ENCODE measurements around the gene LPAR3. TPM values are rescaled to one million over a fixed set of nuclear protein-coding genes. Genes with fewer than 3 reads are reported as not detected.
A peak's percentile ranks its signal among the peaks of the same experiment; 100 is the strongest.

LPAR3 gene
- total RNA-seq, 1 donor from 2014 or later = 16.2 TPM

- TF ChIP-seq, protein P1, sequence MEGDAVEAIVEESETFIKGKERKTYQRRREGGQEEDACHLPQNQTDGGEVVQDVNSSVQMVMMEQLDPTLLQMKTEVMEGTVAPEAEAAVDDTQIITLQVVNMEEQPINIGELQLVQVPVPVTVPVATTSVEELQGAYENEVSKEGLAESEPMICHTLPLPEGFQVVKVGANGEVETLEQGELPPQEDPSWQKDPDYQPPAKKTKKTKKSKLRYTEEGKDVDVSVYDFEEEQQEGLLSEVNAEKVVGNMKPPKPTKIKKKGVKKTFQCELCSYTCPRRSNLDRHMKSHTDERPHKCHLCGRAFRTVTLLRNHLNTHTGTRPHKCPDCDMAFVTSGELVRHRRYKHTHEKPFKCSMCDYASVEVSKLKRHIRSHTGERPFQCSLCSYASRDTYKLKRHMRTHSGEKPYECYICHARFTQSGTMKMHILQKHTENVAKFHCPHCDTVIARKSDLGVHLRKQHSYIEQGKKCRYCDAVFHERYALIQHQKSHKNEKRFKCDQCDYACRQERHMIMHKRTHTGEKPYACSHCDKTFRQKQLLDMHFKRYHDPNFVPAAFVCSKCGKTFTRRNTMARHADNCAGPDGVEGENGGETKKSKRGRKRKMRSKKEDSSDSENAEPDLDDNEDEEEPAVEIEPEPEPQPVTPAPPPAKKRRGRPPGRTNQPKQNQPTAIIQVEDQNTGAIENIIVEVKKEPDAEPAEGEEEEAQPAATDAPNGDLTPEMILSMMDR (IDR thresholded peaks at IDR 0.05; ENCODE audit: borderline replicate concordance) = no peak
Observed at GRCh38 chr1:84795966-84796600, 96.9 kb downstream of the LPAR3 start.

DNA sequence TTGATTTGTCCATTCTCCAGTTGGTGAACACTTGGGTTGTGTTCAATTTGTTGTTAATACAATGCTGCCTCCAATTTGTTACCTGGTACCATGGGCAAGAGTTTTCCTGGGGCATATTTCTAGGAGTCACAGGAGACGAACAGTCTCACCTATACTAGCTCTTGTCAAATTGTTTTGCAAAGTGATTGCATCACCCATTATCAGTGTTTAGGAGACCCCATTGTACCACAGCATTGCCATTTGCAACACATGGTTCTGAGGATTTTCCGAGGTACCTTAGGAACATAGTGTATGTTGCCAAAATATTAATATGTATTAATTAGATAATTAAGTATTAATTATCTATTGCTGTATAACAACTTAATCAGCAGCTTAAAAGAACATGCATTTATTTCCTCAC, 97.8 kb downstream of the LPAR3 start:
- peaks cover 10% of the 10 kb centered on the region for H3K4me1 ChIP-seq
- intact Hi-C loops (cut with micrococcal nuclease) = no loop called here
- no peak overlapping the region for H3K27ac ChIP-seq (replicated peaks)
- H3K27me3 ChIP-seq (ENCODE audit: low read depth) = no peaks in the 10 kb centered on the region
- TF ChIP-seq, protein P1 (IDR thresholded peaks at IDR 0.05; ENCODE audit: borderline replicate concordance) = no peak
- H3K36me3 ChIP-seq = peaks cover 2% of the 10 kb centered on the region
- no peak for DNase-seq
- peaks cover 15% of the 10 kb centered on the region for H3K9me3 ChIP-seq (replicated peaks)
- no peak overlapping the region for H3K4me3 ChIP-seq

More at GRCh38 chr1:84795966-84796600, 96.9 kb downstream of the LPAR3 start:
- no peak for DNase-seq
- peaks cover 15% of the 10 kb centered on the region for H3K9me3 ChIP-seq (replicated peaks)
- peaks cover 10% of the 10 kb centered on the region for H3K4me1 ChIP-seq
- H3K4me3 ChIP-seq = peak overlapping the region; percentile 45
- intact Hi-C loops (cut with micrococcal nuclease) = no loop called here
- peak overlapping the region; percentile 7 for H3K27ac ChIP-seq (replicated peaks)
- H3K36me3 ChIP-seq = peaks cover 2% of the 10 kb centered on the region
- H3K27me3 ChIP-seq (ENCODE audit: low read depth) = no peaks in the 10 kb centered on the region

DNA sequence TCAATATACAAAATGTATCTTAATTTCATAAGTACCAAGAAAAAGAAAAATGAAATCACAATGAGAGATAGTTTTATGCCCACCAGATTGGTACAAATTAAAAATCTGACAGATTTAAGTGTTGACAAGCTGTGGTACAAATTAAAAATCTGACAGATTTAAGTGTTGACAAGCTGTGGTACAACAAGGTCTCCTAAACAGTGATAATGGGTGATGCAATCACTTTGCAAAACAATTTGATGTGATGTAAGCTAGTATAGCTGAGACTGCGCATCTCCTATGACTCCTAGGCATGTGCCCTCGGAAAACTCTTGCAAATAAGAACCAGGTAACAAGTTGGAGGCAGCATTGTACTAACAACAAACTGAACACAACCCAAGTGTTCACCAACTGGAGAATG, 100.6 kb downstream of the LPAR3 start:
- no peak overlapping the region for H3K4me3 ChIP-seq
- H3K27ac ChIP-seq (replicated peaks) = no peak overlapping the region
- TF ChIP-seq, protein P1 (IDR thresholded peaks at IDR 0.05; ENCODE audit: borderline replicate concordance) = no peak
- H3K36me3 ChIP-seq = peaks cover 2% of the 10 kb centered on the region
- no peaks in the 10 kb centered on the region for H3K27me3 ChIP-seq (ENCODE audit: low read depth)
- intact Hi-C loops (cut with micrococcal nuclease) = no loop called here
- H3K4me1 ChIP-seq = peaks cover 4% of the 10 kb centered on the region
- peaks cover 27% of the 10 kb centered on the region for H3K9me3 ChIP-seq (replicated peaks)
- DNase-seq = no peak

DNA sequence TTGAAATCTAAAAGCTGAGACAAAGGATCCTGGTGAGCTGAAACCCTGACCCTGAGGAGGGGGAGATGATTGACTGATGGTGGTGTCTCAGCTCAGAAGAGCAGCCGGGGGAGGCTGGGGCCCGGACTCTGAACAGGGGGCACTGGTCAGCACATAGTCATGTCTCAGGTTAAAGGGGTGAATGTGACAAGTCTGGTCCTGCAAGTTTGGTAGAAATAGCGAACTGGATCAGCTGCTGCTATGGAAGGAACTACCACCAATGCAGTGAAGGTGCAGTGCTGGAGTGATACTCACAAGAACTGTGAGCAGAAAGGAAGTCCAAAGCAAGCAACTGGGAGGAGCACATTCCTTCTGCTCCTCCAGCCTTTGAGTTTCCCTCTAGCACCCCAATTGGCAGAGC, 104.0 kb downstream of the LPAR3 start:
- H3K4me1 ChIP-seq = no peaks in the 10 kb centered on the region
- peaks cover 28% of the 10 kb centered on the region for H3K9me3 ChIP-seq (replicated peaks)
- no peak for DNase-seq
- H3K4me3 ChIP-seq = no peak overlapping the region
- intact Hi-C loops (cut with micrococcal nuclease) = no loop called here
- H3K36me3 ChIP-seq = peaks cover 2% of the 10 kb centered on the region
- no peak overlapping the region for H3K27ac ChIP-seq (replicated peaks)
- TF ChIP-seq, protein P1 (IDR thresholded peaks at IDR 0.05; ENCODE audit: borderline replicate concordance) = no peak
- H3K27me3 ChIP-seq (ENCODE audit: low read depth) = no peaks in the 10 kb centered on the region

DNA sequence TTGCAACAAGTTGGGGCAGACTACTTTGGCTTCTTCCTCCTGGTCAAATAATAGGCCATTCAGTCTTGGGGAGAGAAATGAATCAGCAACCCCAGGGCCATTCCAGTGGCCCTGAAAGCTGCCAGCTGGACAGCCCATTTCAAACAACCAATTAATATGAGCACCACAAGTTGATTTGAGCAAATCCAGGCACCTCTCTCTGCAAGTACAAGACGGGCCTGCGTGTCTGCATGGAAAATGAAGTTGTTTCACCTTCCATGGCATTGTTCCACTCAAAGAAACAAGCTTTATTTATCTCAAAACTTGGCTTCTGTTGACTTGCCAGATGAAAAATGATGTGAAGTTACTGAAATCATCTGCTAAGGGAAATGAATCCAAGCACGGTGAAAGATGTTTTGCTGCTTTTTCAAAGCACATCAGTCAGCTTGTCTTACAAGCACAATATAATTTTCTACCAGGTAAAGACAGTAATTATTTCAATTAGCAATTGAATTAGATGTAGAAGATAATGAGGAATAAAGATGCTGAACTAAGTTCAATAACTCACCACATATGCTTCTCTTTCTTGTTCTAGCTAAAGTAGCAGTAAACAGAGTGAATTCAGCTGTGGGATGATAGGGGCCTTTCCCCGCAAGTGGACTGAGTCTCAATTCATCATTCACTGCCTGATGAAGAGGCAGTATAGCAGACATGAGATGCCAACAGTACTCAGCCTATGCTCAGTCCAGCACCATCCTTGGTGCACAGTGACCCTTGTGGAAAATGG, 107.6 kb downstream of the LPAR3 start:
- no peak for DNase-seq
- intact Hi-C loops (cut with micrococcal nuclease) = no loop called here

More for the DNA sequence above, 107.6 kb downstream of the LPAR3 start:
- Histone ChIP-seq H3K36me3 (no peaks in the 10 kb centered on the region), H3K4me3 (no peak overlapping the region), H3K27ac (replicated peaks) (no peak overlapping the region), H3K9me3 (replicated peaks) (peaks cover 13% of the 10 kb centered on the region), H3K4me1 (no peaks in the 10 kb centered on the region), H3K27me3 (ENCODE audit: low read depth) (no peaks in the 10 kb centered on the region)
- TF ChIP-seq, protein P1 (IDR thresholded peaks at IDR 0.05; ENCODE audit: borderline replicate concordance) = no peak

Measured in left ventricle myocardium inferior (tissue), 1 donor.